NCI-H510A (cell line): ENCODE data around the gene TXNL4A.

Experiments used
- DNase-seq: peaks from one replicate; lab custom pipeline; 2025; lab: John Stamatoyannopoulos, UW

The TXNL4A gene

DNA sequence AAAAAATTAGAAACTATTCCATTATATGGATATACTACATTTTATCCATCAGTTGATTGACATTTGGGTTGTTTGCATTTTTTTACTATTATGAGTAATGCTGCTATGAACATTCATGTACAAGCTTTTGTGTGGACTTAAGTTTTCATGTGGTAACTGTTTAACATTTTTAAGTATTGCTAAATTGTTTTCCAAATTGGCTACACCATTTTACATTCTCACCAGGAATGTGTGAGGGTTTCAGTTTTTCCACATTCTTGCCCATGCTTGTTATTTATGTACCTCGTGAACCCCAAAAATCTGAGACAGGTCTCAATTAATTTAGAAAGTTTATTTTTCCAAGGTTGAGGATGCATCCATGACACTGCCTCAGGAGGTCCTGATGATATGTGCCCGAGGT lies 3.1 kb upstream of the TXNL4A start:
- DNase-seq = no peak

DNA sequence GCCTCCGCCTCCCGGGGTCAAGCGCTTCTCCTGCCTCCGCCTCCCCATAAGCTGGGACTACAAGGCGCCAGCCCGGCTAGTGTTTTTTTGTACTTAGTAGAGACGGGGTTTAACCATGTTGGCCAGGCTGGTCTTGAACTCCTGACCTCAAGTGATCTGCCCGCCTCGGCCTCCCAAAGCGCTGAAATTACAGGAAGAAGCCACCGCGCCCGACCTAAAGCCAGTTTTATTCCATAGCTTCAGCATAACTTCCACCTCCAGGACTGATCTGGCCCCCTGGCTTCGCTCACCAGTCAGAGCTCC lies 783 bp upstream of the TXNL4A start:
- no peak for DNase-seq

DNA sequence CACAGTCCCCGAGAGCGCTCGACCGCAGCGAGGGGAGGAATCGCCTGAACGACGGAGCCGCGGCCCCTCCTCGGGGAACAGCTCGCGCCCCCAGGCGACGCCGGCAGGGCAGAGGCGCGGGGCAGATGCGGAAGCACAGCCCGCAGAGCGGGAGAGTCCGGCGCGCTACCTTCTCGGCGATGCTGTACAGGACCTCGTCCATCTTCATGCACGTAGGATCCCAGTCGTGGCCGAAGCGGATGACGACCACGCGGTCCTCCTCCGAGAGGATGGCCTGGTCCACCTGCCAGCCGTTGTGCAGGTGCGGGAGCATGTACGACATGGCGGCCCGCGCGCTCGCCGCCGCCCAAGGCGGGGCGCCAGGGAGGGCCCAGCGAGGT lies 302 bp downstream of the TXNL4A start:
- peak; percentile 15 for DNase-seq

DNA sequence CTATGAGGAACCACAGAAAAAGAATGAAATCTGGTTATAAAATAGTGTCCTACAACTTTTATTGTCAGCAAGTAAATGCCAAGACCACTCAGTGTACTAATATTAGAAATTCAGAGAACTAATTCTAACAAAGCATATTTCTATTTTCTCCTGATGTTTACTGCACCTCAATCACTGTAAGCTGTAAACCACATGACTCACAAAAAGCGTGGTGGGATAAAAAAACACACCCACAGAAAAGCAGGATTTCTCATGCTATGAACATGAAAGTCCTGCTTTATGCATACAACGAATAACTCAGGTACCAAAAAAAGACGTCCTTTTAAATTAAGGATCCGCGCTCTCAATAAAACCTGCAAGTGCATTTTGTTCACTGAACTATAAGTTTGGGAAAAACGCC lies 797 bp downstream of the TXNL4A start:
- DNase-seq = no peak

DNA sequence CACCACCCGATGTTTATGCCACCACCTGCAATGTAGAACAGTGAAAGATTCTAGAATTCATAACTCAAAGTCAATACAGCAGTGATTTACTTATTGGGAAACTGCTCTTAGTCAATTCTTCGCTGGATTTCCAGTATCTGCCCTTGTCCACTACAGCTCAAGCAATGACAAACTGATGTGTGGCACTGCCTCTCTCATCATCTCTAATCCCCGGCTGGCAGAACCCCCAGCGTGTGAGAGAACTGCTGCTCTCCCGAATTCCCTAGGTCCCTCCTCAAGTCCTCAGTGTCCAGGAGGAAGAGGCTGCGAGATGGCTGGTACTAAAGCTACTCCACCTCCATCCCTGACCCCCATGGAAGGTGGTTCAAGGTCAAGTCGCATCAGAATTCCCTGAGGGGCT lies 1.6 kb downstream of the TXNL4A start:
- DNase-seq = no peak

DNA sequence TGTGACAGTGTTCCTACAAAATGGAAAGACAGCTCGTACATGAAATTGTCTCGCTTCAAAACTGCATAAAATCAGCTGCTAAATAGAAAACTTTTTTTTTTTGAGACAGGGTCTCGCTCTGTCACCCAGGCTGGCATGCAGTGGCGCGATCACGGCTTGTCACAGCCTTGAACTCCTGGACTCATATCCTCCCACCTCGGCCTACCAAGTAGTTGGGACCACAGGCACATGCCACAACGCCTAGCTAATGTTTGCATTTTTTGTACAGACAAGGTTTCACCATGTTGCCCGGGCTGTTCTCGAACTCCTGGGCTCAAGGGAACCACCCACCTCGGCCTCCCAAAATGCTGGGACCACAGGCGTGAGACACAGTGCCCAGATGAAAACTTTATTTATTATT lies 3.2 kb downstream of the TXNL4A start:
- DNase-seq = no peak

DNA sequence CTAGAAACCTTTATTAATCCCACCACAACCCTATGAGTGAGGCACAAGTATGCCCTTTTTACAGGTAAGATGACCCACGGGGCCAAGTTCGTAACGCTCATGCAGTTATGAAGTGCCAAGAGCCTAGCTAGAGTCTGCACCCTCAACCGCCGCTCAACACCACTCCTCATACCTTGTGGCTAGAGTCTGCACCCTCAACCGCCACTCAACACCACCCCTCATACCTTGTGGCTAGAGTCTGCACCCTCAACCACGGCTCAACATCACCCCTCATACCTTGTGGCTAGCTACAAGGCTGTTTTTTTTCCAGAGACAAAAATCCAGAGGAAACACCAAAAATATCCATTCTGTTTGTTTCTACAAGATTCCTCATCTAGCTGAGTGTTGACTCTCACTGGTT lies 4.6 kb downstream of the TXNL4A start:
- DNase-seq = no peak

DNA sequence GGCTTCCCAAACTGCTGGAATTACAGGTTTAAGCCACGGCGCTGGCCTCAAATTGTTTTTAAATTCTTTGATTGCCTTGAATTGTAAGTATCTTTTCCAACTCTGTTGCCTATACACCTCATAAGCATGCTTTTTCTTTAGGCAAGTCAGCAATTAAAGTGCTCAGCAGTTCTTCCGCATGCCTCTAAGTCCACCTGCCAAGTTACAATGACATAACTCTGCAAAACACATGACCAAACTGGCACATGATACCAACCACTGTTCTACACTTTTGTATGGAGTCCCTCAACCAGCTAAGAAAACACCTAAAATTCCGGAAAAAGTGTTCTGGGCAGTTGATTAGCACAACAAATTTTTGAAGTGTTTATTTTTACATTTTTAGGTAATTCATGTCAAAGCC lies 5.1 kb downstream of the TXNL4A start:
- DNase-seq = no peak

DNA sequence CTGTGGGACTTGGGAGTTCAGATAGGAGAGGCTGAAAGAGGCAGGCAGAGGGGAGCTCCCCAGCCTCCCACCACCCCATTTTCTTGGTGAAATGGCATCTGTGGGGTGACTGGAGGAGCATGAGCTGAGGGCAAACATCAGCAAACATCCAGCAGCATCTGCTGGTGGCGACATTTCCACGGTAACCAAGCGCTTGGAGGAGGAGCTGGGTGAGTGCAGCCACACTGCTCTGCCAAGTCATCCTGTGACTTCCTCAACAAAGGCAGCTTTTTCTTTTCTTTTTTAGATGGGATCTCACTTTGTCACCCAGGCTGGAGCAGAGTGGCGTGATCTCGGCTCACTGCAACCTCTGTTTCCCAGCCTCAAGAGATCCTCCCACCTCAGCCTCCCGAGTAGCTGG lies 5.6 kb downstream of the TXNL4A start:
- no peak for DNase-seq

DNA sequence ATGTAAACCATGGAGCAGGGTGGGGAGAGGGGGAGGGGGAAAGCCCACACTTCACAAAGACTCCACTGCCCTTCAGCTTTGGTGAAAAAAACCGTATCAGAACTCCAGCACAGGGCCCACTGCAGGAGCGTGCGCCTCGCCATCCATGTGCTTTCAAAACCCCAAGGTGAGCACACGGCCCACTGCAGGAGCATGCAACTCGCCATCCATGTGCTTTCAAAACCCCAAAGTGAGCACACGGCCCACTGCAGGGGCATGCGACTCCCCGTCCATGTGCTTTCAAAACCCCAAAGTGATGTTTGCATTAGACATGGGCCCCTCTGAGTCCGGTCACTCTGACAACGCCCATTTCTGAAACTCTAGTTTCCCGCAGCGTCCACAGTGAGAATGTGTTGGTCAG lies 7.8 kb downstream of the TXNL4A start:
- no peak for DNase-seq

DNA sequence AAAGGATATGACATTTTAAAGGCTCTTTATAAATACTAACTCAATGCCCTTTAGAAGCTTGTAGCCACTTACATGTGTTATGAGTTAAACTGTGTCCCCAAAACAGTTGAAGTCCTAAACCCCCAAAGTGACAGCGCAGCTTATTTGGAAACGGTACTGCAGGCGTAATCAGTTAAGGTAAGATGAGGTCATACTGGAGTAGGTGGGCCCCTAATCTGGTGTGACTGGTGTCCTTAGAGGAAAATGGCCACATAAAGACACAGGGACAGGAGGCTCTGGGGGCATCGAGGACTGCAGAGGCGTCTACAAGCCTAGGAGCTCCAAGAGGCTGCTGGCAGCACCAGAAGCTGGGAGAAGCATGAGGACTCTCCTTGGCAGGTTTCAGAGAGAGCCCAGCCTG lies 8.5 kb downstream of the TXNL4A start:
- DNase-seq = no peak

DNA sequence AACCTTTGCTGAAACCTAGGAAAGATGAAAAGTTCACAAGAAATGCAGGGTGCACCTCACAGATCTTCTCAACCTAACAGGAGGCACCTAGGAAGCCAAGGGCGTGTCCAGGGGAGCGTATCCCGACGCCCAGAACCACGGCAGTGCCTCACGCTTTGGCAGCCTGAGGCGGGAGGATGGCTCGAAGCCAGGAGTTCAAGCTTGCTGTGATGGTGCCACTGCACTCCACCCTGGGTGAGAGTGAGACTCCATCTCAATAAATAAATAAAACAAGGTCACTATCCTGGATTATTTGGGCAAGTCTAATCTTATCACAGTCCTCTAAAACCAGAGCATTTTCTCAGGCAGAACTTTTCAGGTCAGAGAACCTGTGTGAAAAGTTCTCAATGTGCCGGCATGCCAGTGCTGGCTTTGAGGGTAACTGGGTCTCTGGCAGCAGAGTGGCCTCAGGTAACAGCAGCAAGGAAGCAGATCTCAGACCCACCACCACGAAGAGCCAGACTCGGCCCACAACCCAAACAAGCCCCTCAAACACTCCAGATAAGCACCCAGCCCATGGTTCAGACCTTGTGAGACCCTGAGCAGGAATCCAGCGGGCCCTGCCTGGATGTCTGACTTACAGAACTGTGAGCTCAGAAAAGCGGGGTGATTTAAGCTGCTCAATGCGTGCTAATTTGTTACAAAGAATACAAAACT lies 12.2 kb downstream of the TXNL4A start:
- no peak for DNase-seq

DNA sequence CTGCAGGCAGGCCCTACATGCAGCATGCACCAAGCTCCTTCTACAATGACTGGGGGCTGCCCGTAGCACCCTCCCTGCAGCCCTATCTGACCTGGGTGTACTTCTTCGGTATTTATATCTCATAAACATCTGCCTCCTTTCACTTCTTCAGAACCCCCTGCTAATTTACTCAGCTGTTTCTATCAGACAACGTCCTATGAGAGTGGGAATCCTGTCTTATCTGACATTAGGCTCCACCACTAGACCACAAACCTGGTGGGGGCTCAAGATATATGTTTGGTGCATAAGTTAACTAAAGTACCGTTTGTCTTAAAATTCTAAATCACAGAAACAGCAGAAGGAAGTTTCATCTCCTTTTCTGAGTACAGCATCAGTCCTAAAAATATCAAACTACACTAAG lies 13.3 kb downstream of the TXNL4A start:
- DNase-seq = no peak

DNA sequence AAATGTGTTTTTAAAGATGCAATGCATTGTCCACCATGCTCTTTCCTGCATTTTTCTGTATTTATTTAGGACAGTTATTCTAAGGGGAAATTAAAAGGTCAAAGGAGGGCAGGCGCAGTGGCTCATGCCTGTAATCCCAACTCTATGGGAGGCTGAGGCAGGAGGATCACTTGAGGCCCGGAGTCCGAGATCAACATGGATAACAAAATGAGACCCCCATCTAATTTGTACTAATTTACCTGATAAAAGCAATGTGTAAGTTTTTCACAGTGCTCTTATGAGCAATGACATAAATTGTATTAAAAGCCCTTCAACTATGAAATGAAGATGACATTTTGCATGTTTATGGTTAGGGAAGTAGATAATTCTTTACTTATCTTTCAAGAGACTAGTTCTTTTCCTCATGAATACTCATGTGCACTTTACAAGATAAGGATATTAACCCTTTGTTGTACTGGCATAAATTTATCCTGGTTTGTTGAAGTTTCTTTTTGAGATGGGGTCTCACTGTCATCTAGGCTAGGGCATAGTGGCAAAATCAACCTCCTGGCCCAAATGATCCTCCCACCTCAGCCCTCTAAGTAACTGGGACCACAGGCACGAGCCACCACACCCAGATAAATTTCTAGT lies 14.2 kb downstream of the TXNL4A start:
- no peak for DNase-seq

DNA sequence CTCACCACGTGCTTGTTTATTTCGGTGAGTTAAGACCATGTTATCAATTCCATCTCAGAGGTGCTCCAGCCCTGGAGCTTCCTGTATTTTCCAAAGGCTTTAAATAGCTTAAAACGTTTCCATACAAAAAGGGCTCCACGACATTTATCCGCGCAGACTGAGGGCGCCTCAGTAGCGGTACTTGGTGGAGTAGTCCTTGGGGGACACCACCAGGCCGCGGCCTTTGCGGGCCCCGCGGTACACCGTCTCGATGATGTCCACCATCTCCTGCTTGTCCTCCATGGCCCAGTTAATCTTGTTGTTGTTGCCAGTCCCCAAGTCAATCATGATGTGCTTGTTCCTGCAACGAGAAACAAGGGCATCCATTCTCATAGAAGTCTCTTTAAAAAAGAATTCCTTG lies 14.8 kb downstream of the TXNL4A start:
- DNase-seq = no peak

DNA sequence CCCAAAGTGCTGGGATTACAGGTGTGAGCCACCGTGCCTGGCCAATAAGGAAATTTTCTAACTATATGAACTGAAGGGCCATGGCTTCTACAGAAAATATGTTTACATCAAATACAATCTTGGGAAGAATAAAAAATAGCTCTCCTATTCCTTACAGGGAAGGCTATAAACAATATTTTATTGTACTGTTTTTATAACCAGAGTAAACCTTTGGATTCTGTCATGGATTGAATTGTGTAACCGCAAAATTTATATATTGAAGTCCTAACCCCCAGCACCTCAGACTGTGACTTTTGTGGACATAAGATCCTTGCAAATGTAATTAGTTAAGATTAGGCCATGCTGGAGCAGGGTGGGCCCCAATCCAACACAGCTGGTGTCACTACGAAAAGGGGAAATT lies 15.6 kb downstream of the TXNL4A start:
- no peak for DNase-seq

DNA sequence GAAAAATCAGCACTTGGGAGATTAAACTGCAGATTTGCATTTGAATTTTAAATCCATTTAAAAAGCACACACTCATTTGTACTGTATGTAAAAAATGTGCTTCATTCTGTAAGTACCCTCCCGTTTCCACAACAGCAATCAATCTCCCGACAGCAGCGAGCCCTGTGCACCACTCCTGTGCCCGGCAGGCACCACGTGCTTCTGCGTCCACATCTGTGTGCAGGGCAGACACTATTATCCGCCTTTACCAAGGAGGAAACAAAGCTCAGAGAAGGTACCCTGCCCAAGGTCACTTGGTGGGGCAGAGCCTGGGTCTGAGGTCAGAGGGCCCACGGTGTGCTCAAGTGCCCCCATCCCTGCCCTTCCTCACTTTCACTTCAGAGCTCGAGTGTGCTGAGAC lies 16.4 kb downstream of the TXNL4A start:
- no peak for DNase-seq

DNA sequence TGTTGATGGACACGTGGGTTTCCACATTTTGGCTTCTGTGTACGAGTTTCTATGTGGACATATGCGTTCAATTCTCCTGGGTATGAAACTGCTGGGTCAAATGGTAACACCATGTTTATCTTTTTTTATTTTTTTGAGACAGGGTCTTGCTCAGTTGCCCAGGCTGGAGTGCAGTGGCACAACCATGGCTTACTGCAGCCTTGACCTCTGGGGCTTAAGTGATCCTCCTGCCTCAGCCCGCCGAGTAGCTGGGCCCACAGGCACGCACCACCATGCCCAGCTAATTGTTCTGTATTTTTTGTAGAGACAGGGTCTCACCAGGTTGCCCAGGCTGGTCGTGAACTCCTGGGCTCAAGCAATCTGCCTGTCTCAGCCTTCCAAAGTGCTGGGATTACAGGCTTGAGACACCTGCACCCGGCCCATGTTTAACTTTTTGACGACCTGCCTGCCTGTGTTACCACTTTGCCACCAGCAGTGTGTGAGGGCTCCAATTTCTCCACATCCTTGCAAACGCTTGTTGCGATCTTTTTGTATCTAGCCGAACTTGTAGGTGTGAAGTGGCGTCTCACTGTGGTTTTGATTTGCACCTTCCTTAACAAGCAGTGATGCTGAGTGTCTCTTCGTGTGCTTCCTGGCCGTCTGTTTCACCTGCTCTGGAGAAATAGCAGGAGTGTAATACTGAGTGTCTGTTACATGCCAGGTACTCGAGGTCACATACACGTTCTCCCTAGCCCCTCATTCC lies 17.0 kb downstream of the TXNL4A start:
- no peak for DNase-seq

DNA sequence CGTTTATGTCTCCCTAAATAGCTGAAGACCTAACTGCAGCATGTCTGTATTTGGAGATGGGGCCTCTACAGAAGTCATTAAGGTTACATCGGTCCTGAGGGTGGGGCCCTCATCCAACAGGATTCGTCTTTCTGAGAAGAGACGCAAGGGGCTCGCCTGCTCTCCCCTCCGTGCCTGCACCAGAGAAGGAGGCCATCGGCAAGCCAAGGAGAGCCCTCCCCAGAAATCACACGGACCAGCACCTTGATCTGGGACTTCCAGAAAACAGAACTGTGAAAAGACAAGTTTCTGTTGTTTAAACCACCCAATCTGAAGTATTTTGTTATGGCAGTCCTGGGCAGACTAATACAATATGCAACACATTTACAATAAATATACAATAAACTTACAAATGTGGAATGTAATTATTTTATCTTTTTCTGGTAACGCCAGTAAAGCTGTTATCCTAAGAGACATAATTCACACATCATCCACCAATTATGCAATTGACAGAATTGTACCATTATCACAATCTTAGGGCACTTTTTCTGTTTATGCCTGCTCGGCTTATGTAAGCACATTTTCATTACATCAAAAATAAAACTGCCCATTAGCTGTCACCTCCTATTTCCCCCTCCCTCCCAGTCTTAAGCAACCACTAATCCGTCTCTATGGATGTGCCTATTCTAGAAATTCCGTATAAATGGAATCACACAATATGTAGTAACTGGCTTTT lies 17.8 kb downstream of the TXNL4A start:
- no peak for DNase-seq

DNA sequence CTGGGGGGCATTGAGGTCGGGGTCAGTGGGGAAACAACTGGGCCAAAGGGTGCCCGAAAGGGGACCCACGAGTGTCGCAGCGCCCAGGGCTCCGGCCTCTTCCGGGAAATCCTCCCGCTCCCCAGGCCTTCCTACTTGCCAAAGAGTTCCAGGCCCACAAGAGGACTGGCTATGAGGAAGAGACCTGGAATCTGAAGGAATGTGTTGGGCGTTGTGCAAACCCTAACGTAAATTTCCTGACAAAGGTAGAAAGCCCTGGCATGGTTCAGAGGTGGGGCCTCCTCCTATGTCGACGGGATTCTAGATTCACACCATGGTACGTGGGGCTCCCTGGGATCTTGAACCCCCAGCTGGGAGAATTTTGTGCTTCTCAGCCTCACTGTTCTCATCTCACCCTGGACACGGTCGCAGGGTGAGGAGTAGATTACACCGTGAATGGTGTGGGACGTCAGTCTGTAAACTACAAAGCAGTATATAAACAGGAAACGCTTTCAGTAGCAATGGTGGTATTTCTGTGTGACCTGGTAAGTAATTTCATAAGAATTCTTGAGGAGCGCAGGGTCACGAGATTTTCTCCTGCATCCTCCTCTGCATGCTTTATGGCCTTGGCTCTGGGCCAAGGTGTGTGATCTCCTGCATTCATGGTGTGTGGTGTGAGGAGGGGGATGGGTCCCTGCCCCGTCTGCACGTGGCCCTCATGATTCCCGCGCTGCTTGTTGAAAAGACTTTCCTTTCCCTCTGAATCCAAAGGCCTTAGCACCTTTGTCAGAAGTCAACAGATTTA lies 23.1 kb downstream of the TXNL4A start:
- peak; percentile 42 for DNase-seq

DNA sequence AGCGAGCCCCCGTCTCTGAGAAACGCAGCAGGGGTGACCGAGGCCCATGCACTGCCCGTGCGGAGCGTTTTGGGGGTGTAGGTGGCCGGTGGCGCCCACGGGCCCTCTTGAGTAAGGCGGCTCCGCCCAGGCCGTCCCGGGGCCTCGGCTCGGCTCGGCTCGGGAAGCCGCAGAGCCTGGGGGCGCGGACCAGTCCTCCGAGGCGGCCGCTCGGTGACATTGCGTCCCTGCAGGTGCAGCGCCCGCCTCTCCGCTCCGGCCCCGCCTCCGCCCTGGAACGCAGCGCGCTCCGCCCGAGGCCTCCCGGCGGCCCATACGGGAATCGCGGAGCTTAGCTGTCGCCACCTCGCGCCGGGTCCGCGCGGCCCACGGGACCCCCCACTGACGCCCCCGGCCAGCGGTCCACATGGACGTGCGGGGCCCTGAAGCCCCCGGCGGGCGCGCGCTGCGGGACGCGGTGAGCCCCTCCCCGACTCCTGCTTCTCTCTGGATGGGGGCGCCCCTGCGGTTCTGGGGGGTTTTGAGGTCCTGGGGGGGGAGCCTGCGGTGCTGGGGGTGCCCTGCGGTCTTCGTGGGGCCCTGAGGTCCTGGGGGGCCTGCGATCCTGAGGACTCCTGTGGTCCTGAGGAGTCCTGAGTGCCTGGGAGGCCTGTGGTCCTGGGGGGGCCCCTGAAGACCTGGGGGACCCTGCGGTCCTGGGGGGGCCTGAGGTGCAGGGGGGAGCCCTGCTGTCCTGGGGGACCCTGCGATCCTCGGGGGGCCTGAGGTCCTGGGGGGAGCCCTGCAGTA lies 23.8 kb downstream of the TXNL4A start, which contains the start of gene HSBP1L1:
TSS of gene HSBP1L1 (plus strand) at position 314 of the 789 bp plus-strand sequence. CDS start at position 407, 93 bp downstream.
- DNase-seq = peak; percentile 38
